A549 treated with AZD9567 at 1 μM for 4 hours (cell line): Measurements from ENCODE around the gene CCDC177. TPM values are rescaled to one million over a fixed set of nuclear protein-coding genes. Genes with fewer than 3 reads are reported as not detected.

Source experiments
- total RNA-seq: library from RNA; stranded (reverse); fragments of 200-300 nt; extraction: Qiagen RNA extraction; gene quantifications from 5 replicates; pipeline ENCODE4 v1.2.3, GENCODE V29; 2022; ENCODE audit not compliant: insufficient read depth

The CCDC177 gene
- 0.01 TPM in 1 of 5 replicates, not detected in the others for total RNA-seq

DNA sequence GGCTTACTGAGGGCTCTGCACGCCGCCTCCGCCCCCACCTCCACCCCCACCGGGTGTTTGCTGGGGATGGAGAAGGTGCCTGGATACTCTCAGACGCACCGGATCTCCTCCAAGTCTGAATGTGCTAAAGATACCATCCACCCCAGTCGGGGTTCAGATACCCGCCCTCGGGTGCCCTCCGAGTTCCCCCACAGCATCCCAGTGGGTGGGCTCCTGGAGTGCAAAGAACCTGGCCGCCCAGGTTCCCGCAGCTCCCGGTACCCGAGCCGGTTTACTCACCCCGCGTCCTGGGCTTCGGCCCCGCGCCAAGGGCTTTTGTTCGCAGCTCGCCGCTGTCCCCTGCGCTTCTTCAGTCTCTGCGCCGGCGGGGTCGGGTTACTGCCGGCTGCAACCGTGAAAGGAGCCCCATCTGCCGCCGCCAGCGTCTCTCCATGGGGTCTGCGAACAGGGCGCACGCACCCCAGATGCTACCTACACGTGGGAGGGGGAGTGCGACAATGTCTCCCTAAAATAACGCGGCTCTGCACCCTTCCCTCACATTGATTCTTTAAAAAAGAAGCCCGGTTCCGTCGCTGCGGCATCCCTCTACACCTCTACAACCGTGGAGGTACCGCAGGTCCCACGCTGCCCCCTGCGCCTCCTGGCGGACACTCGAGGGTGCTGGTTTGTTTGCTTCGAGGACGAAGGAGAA, at the start of gene CCDC177:
CCDC177 (minus strand) TSS at position 609 of the 691 bp plus-strand sequence. CDS start 1,249 bp downstream, outside the sequence.

GRCh38 chr14:69611172-69612013, 36.7 kb upstream of the CCDC177 start, which contains the start of gene SUSD6:
SUSD6 (plus strand) TSS chr14:69611596; CDS start chr14:69658593, 46,997 bp downstream.

Other genes starting within 250 kb of the CCDC177 start
- 317 to 361 TPM (median 332 TPM) in 5 replicates for gene ERH, start 176.6 kb downstream of the CCDC177 start, total RNA-seq
- 38.1 to 42.5 TPM (median 39.0 TPM) in 5 replicates for gene SLC39A9, start 176.2 kb downstream of the CCDC177 start, total RNA-seq
- 0.02 to 0.06 TPM (median 0.03 TPM) in 4 of 5 replicates, not detected in the other for gene PLEKHD1, start 90.1 kb downstream of the CCDC177 start, total RNA-seq
- gene SUSD6, start 36.7 kb upstream of the CCDC177 start, total RNA-seq, result 6.4 to 7.9 TPM (median 7.4 TPM) in 5 replicates
- 226 to 346 TPM (median 256 TPM) in 5 replicates for gene SRSF5, start 192.3 kb upstream of the CCDC177 start, total RNA-seq
- not detected in 5 replicates for gene SLC10A1, start 222.4 kb upstream of the CCDC177 start, total RNA-seq